ENCODE results near the gene APOA5. TPM values are rescaled to one million over a fixed set of nuclear protein-coding genes. Genes with fewer than 3 reads are reported as not detected.

APOA5 gene
- total RNA-seq (not detected), polyA plus RNA-seq (ENCODE audit: insufficient read length in 2 of 2) (not detected)
- long read RNA-seq, donor 1 = 0 reads
- long read RNA-seq, donor 2 = 0 reads
- long read RNA-seq, donor 3 = 0 reads
- long read RNA-seq, donor 4 = 0 reads

GRCh38 chr11:116791813-116792143 is at the start of gene APOA5:
APOA5 (minus strand) TSS chr11:116791879; CDS start chr11:116791860, 19 bp downstream.
- H3K4me3 ChIP-seq (ENCODE audit: low read depth, low read length) = no peak within 1 kb of the TSS
- H3K27ac ChIP-seq (ENCODE audit: low read depth, low read length) = no peak within 1 kb of the TSS

DNA sequence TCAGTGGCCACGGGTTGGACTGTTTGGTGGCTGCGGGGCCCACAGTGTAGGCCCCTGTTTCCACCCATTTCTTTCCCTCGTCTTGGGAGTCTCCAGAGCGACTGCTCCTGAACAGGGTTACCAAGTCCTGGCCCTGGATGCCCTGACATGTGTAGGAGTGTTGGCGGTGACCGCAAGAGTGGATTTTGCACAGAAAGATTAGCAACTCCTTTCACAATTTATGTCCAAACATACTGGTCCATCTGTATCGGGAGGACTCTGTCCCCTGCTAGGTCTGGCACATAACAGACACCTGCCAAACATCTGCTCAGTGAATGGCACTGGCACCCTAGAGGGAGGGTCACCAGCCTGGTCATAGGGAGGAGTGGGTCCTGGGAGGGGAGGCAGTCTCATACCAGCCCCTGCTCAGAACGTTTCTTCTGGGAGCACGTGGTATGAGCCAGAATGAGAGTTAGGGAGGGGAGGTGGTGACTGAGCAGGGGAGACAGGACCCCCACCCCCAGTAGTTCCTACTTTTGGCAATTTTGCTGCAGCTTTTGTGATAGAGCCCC is 49.1 kb upstream of the APOA5 start:
- Histone ChIP-seq H3K9me3 (ENCODE audit: control insufficient read depth, insufficient read depth, low read length) (no peaks in the 10 kb centered on the region), H3K4me3 (ENCODE audit: low read depth, low read length) (no peak overlapping the region), H3K36me3 (ENCODE audit: control insufficient read depth, insufficient read depth, low read length) (peaks cover 15% of the 10 kb centered on the region), H3K27ac (ENCODE audit: low read depth, low read length) (no peak overlapping the region), H3K4me1 (ENCODE audit: control insufficient read depth, insufficient read depth, low read length) (peaks cover 34% of the 10 kb centered on the region), H3K27me3 (ENCODE audit: control insufficient read depth, insufficient read depth, low read length) (no peaks in the 10 kb centered on the region)
- no peak for DNase-seq (ENCODE audit: low read depth in 4 of 6, low spot score in 6 of 6)
- 88% methylated on average over 2 of the region's 9 CpGs for WGBS (ENCODE audit: insufficient coverage)

More at GRCh38 chr11:116791813-116792143, at the start of gene APOA5:
- Histone ChIP-seq H3K9me3 (ENCODE audit: control insufficient read depth, insufficient read depth, low read length) (no peaks in the 10 kb centered on the region), H3K27me3 (ENCODE audit: control insufficient read depth, insufficient read depth, low read length) (no peaks in the 10 kb centered on the region), H3K4me1 (ENCODE audit: control insufficient read depth, insufficient read depth, low read length) (peaks cover 27% of the 10 kb centered on the region), H3K36me3 (ENCODE audit: control insufficient read depth, insufficient read depth, low read length) (no peaks in the 10 kb centered on the region)
- WGBS (ENCODE audit: insufficient coverage) = 89% methylated on average over 7 of the region's 7 CpGs
- no peak for DNase-seq (ENCODE audit: low read depth in 4 of 6, low spot score in 6 of 6)

- no peak overlapping the region for H3K27ac ChIP-seq (ENCODE audit: low read depth, low read length)
- peaks cover 39% of the 10 kb centered on the region for H3K4me1 ChIP-seq (ENCODE audit: control insufficient read depth, insufficient read depth, low read length)
- H3K9me3 ChIP-seq (ENCODE audit: control insufficient read depth, insufficient read depth, low read length) = no peaks in the 10 kb centered on the region
- H3K4me3 ChIP-seq (ENCODE audit: low read depth, low read length) = no peak overlapping the region
- H3K27me3 ChIP-seq (ENCODE audit: control insufficient read depth, insufficient read depth, low read length) = no peaks in the 10 kb centered on the region
- 40% methylated on average over 4 of the region's 6 CpGs for WGBS (ENCODE audit: insufficient coverage)
- peaks cover 10% of the 10 kb centered on the region for H3K36me3 ChIP-seq (ENCODE audit: control insufficient read depth, insufficient read depth, low read length)
- DNase-seq (ENCODE audit: low read depth in 4 of 6, low spot score in 6 of 6) = peak in 1 of 6 donors; percentile 10
These were observed 48.6 kb upstream of the APOA5 start for GRCh38 chr11:116840224-116840745.

- Histone ChIP-seq H3K27me3 (ENCODE audit: control insufficient read depth, insufficient read depth, low read length) (no peaks in the 10 kb centered on the region), H3K27ac (ENCODE audit: low read depth, low read length) (peak overlapping the region; percentile 82), H3K4me3 (ENCODE audit: low read depth, low read length) (no peak overlapping the region), H3K36me3 (ENCODE audit: control insufficient read depth, insufficient read depth, low read length) (peaks cover under 1% of the 10 kb centered on the region), H3K9me3 (ENCODE audit: control insufficient read depth, insufficient read depth, low read length) (no peaks in the 10 kb centered on the region), H3K4me1 (ENCODE audit: control insufficient read depth, insufficient read depth, low read length) (peaks cover 49% of the 10 kb centered on the region)
- DNase-seq (ENCODE audit: low read depth in 4 of 6, low spot score in 6 of 6) = no peak
- 87% methylated on average over 4 of the region's 6 CpGs for WGBS (ENCODE audit: insufficient coverage)
These were observed 46.8 kb upstream of the APOA5 start for GRCh38 chr11:116838321-116839084.

- H3K36me3 ChIP-seq (ENCODE audit: control insufficient read depth, insufficient read depth, low read length) = no peaks in the 10 kb centered on the region
- peak within 1 kb of the TSS; percentile 82 for H3K27ac ChIP-seq (ENCODE audit: low read depth, low read length)
- peaks cover 49% of the 10 kb centered on the region for H3K4me1 ChIP-seq (ENCODE audit: control insufficient read depth, insufficient read depth, low read length)
- peak in 1 of 6 donors; percentile 33 for DNase-seq (ENCODE audit: low read depth in 4 of 6, low spot score in 6 of 6)
- H3K9me3 ChIP-seq (ENCODE audit: control insufficient read depth, insufficient read depth, low read length) = no peaks in the 10 kb centered on the region
- H3K4me3 ChIP-seq (ENCODE audit: low read depth, low read length) = no peak within 1 kb of the TSS
- no peaks in the 10 kb centered on the region for H3K27me3 ChIP-seq (ENCODE audit: control insufficient read depth, insufficient read depth, low read length)
- WGBS (ENCODE audit: insufficient coverage) = 82% methylated on average over 14 of the region's 19 CpGs
These were observed 45.8 kb upstream of the APOA5 start, which contains the start of gene APOA1 for GRCh38 chr11:116837231-116838091. APOA1 (minus strand) TSS chr11:116837622; CDS start chr11:116837387, 235 bp downstream.

GRCh38 chr11:116836632-116836991 is 44.9 kb upstream of the APOA5 start:
- Histone ChIP-seq H3K27ac (ENCODE audit: low read depth, low read length) (peak overlapping the region; percentile 82), H3K4me3 (ENCODE audit: low read depth, low read length) (no peak overlapping the region), H3K27me3 (ENCODE audit: control insufficient read depth, insufficient read depth, low read length) (no peaks in the 10 kb centered on the region), H3K4me1 (ENCODE audit: control insufficient read depth, insufficient read depth, low read length) (peaks cover 49% of the 10 kb centered on the region), H3K36me3 (ENCODE audit: control insufficient read depth, insufficient read depth, low read length) (no peaks in the 10 kb centered on the region), H3K9me3 (ENCODE audit: control insufficient read depth, insufficient read depth, low read length) (no peaks in the 10 kb centered on the region)
- 93% methylated on average over 7 of the region's 7 CpGs for WGBS (ENCODE audit: insufficient coverage)
- DNase-seq (ENCODE audit: low read depth in 4 of 6, low spot score in 6 of 6) = no peak

GRCh38 chr11:116835791-116836631 is 44.3 kb upstream of the APOA5 start:
- no peaks in the 10 kb centered on the region for H3K27me3 ChIP-seq (ENCODE audit: control insufficient read depth, insufficient read depth, low read length)
- WGBS (ENCODE audit: insufficient coverage) = 11% methylated on average over 57 of the region's 57 CpGs
- H3K27ac ChIP-seq (ENCODE audit: low read depth, low read length) = peak overlapping the region; percentile 82
- peak overlapping the region; percentile 27 for H3K4me3 ChIP-seq (ENCODE audit: low read depth, low read length)
- H3K4me1 ChIP-seq (ENCODE audit: control insufficient read depth, insufficient read depth, low read length) = peaks cover 45% of the 10 kb centered on the region
- H3K9me3 ChIP-seq (ENCODE audit: control insufficient read depth, insufficient read depth, low read length) = no peaks in the 10 kb centered on the region
- H3K36me3 ChIP-seq (ENCODE audit: control insufficient read depth, insufficient read depth, low read length) = no peaks in the 10 kb centered on the region
- peak; percentile 81 to 98 (median 88) for DNase-seq (ENCODE audit: low read depth in 4 of 6, low spot score in 6 of 6)

GRCh38 chr11:116835042-116835772 is 43.5 kb upstream of the APOA5 start:
- Histone ChIP-seq H3K36me3 (ENCODE audit: control insufficient read depth, insufficient read depth, low read length) (no peaks in the 10 kb centered on the region), H3K4me1 (ENCODE audit: control insufficient read depth, insufficient read depth, low read length) (peaks cover 37% of the 10 kb centered on the region), H3K27me3 (ENCODE audit: control insufficient read depth, insufficient read depth, low read length) (no peaks in the 10 kb centered on the region), H3K27ac (ENCODE audit: low read depth, low read length) (peak overlapping the region; percentile 82), H3K4me3 (ENCODE audit: low read depth, low read length) (peak overlapping the region; percentile 27), H3K9me3 (ENCODE audit: control insufficient read depth, insufficient read depth, low read length) (no peaks in the 10 kb centered on the region)
- WGBS (ENCODE audit: insufficient coverage) = 45% methylated on average over 26 of the region's 28 CpGs
- DNase-seq (ENCODE audit: low read depth in 4 of 6, low spot score in 6 of 6) = peak in 1 of 6 donors; percentile 7

All from spinal cord (tissue), 10 donors.